ENCODE data around the gene YDJC. TPM values are rescaled to one million over a fixed set of nuclear protein-coding genes. Genes with fewer than 3 reads are reported as not detected.
"Not testable (repeated sequence)": the region's sequence is repeated elsewhere in the genome, so short reads cannot be mapped to it uniquely, and the experiment has no call there.

Gene YDJC
- total RNA-seq, 2 experiments from 2014 or later = 37.1 to 38.0 TPM

- no peak overlapping the region for H3K4me3 Mint-ChIP-seq
- POLR2A ChIA-PET = interaction anchor here (0.9 to 1.9 kb wide), 2 partner anchors 18 to 40 kb away, joined by 3 to 5 read pairs; no protein-coding TSS in a partner anchor
- peaks cover 13% of the 10 kb centered on the region for H3K4me1 Mint-ChIP-seq
- CTCF ChIA-PET = no interaction called here
- DNase-seq = no peak
- no peaks in the 10 kb centered on the region for H3K27me3 Mint-ChIP-seq
- peak overlapping the region; percentile 42 for H3K27ac Mint-ChIP-seq
- peaks cover 45% of the 10 kb centered on the region for H3K36me3 Mint-ChIP-seq (ENCODE audit: low read depth)
- no peaks in the 10 kb centered on the region for H3K9me3 Mint-ChIP-seq
These were observed 18.4 kb downstream of the YDJC start for GRCh38 chr22:21611210-21611977.

GRCh38 chr22:21609556-21610157 lies 20.2 kb downstream of the YDJC start:
- POLR2A ChIA-PET = interaction anchor here (1.9 kb wide), 1 partner anchor 20 kb away, joined by 5 read pairs; no protein-coding TSS in a partner anchor
- H3K27ac Mint-ChIP-seq, H3K27me3 Mint-ChIP-seq, DNase-seq, CTCF ChIA-PET, H3K4me3 Mint-ChIP-seq, H3K9me3 Mint-ChIP-seq: not testable (repeated sequence)
- Mint-ChIP-seq H3K4me1 (peaks cover 18% of the 10 kb centered on the region), H3K36me3 (ENCODE audit: low read depth) (peaks cover 36% of the 10 kb centered on the region)

- H3K4me3 Mint-ChIP-seq = no peak overlapping the region
- DNase-seq = no peak
- peaks cover 25% of the 10 kb centered on the region for H3K36me3 Mint-ChIP-seq (ENCODE audit: low read depth)
- H3K27me3 Mint-ChIP-seq = no peaks in the 10 kb centered on the region
- CTCF ChIA-PET = interaction anchor here (1.1 kb wide), 2 partner anchors 20 to 40 kb away, joined by 3 read pairs; no protein-coding TSS in a partner anchor
- POLR2A ChIA-PET = no interaction called here
- H3K27ac Mint-ChIP-seq = no peak overlapping the region
- no peaks in the 10 kb centered on the region for H3K9me3 Mint-ChIP-seq
- H3K4me1 Mint-ChIP-seq = peaks cover 25% of the 10 kb centered on the region
These were observed 23.0 kb downstream of the YDJC start for GRCh38 chr22:21606775-21607174.

- DNase-seq = no peak
- Mint-ChIP-seq H3K27ac (no peak overlapping the region), H3K4me3 (no peak overlapping the region), H3K9me3 (no peaks in the 10 kb centered on the region), H3K36me3 (ENCODE audit: low read depth) (peaks cover 18% of the 10 kb centered on the region), H3K27me3 (no peaks in the 10 kb centered on the region), H3K4me1 (peaks cover 25% of the 10 kb centered on the region)
- CTCF ChIA-PET = interaction anchor here (1.1 to 3.0 kb wide), 3 partner anchors 20 to 41 kb away, joined by 3 to 8 read pairs (median 3); partner anchors contain the start of gene SDF2L1
- POLR2A ChIA-PET = no interaction called here
These were observed 23.8 kb downstream of the YDJC start for GRCh38 chr22:21605887-21606564.

GRCh38 chr22:21603973-21604372 lies 25.8 kb downstream of the YDJC start:
- H3K36me3 Mint-ChIP-seq (ENCODE audit: low read depth) = peaks cover 14% of the 10 kb centered on the region
- ChIA-PET POLR2A (no interaction called here), CTCF (interaction anchor here (0.7 to 3.0 kb wide), 4 partner anchors 39 to 818 kb away, joined by 3 to 8 read pairs (median 6); partner anchors contain the start of gene SDF2L1)
- no peak for DNase-seq
- H3K4me1 Mint-ChIP-seq = peaks cover 29% of the 10 kb centered on the region
- no peak overlapping the region for H3K4me3 Mint-ChIP-seq
- no peak overlapping the region for H3K27ac Mint-ChIP-seq
- no peaks in the 10 kb centered on the region for H3K27me3 Mint-ChIP-seq
- no peaks in the 10 kb centered on the region for H3K9me3 Mint-ChIP-seq

GRCh38 chr22:21602579-21602978 lies 27.2 kb downstream of the YDJC start:
- H3K9me3 Mint-ChIP-seq = no peaks in the 10 kb centered on the region
- peaks cover 13% of the 10 kb centered on the region for H3K36me3 Mint-ChIP-seq (ENCODE audit: low read depth)
- H3K4me1 Mint-ChIP-seq = peaks cover 30% of the 10 kb centered on the region
- ChIA-PET POLR2A (interaction anchor here (1.4 kb wide), 1 partner anchor 26 kb away, joined by 3 read pairs; no protein-coding TSS in a partner anchor), CTCF (interaction anchor here (1.0 kb wide), 1 partner anchor 21 kb away, joined by 3 read pairs; no protein-coding TSS in a partner anchor)
- no peak for DNase-seq
- peak overlapping the region; percentile 9 for H3K27ac Mint-ChIP-seq
- H3K27me3 Mint-ChIP-seq = no peaks in the 10 kb centered on the region
- no peak overlapping the region for H3K4me3 Mint-ChIP-seq

GRCh38 chr22:21599053-21599893 lies 30.5 kb downstream of the YDJC start:
- Mint-ChIP-seq H3K9me3 (no peaks in the 10 kb centered on the region), H3K4me3 (no peak overlapping the region), H3K27me3 (no peaks in the 10 kb centered on the region), H3K36me3 (ENCODE audit: low read depth) (peaks cover 32% of the 10 kb centered on the region), H3K27ac (no peak overlapping the region), H3K4me1 (peaks cover 18% of the 10 kb centered on the region)
- ChIA-PET POLR2A (no interaction called here), CTCF (no interaction called here)
- DNase-seq = no peak

- no peak for DNase-seq
- no peaks in the 10 kb centered on the region for H3K27me3 Mint-ChIP-seq
- POLR2A ChIA-PET = no interaction called here
- H3K9me3 Mint-ChIP-seq = no peaks in the 10 kb centered on the region
- H3K4me1 Mint-ChIP-seq = peaks cover 18% of the 10 kb centered on the region
- peaks cover 42% of the 10 kb centered on the region for H3K36me3 Mint-ChIP-seq (ENCODE audit: low read depth)
- no peak overlapping the region for H3K4me3 Mint-ChIP-seq
- H3K27ac Mint-ChIP-seq = no peak overlapping the region
- CTCF ChIA-PET = interaction anchor here (0.7 kb wide), 1 partner anchor 8 kb away, joined by 3 read pairs; no protein-coding TSS in a partner anchor
These were observed 31.5 kb downstream of the YDJC start for GRCh38 chr22:21598302-21598701.

GRCh38 chr22:21596356-21597135 lies 33.3 kb downstream of the YDJC start:
- H3K36me3 Mint-ChIP-seq (ENCODE audit: low read depth) = peaks cover 43% of the 10 kb centered on the region
- H3K27me3 Mint-ChIP-seq, CTCF ChIA-PET: not testable (repeated sequence)

GRCh38 chr22:21594865-21595452 lies 34.9 kb downstream of the YDJC start:
- Mint-ChIP-seq H3K4me1 (peaks cover 21% of the 10 kb centered on the region), H3K9me3 (no peaks in the 10 kb centered on the region), H3K27me3 (no peaks in the 10 kb centered on the region), H3K4me3 (no peak overlapping the region), H3K36me3 (ENCODE audit: low read depth) (peaks cover 52% of the 10 kb centered on the region), H3K27ac (no peak overlapping the region)
- ChIA-PET CTCF (no interaction called here), POLR2A (no interaction called here)
- no peak for DNase-seq

More at GRCh38 chr22:21596356-21597135, 33.3 kb downstream of the YDJC start:
- H3K4me3 Mint-ChIP-seq, POLR2A ChIA-PET, H3K9me3 Mint-ChIP-seq, H3K27ac Mint-ChIP-seq, DNase-seq: not testable (repeated sequence)
- peaks cover 15% of the 10 kb centered on the region for H3K4me1 Mint-ChIP-seq

GRCh38 chr22:21593406-21594232 lies 36.2 kb downstream of the YDJC start:
- no peak overlapping the region for H3K4me3 Mint-ChIP-seq
- peaks cover 26% of the 10 kb centered on the region for H3K4me1 Mint-ChIP-seq
- CTCF ChIA-PET = no interaction called here
- no peak for DNase-seq
- H3K27me3 Mint-ChIP-seq = no peaks in the 10 kb centered on the region
- H3K27ac Mint-ChIP-seq = no peak overlapping the region
- H3K36me3 Mint-ChIP-seq (ENCODE audit: low read depth) = peaks cover 50% of the 10 kb centered on the region
- H3K9me3 Mint-ChIP-seq = no peaks in the 10 kb centered on the region
- POLR2A ChIA-PET = no interaction called here
